ENCODE results near the gene TBC1D17. TPM values are rescaled to one million over a fixed set of nuclear protein-coding genes. Genes with fewer than 3 reads are reported as not detected.

The TBC1D17 gene
- polyA plus RNA-seq, 3 donors = 38.3 to 61.4 (median 43.0) TPM

- no peak for DNase-seq (ENCODE audit: extremely low read depth in 1 of 11, low read depth in 9 of 11, low spot score in 4 of 11)
These were observed 6.0 kb upstream of the TBC1D17 start for GRCh38 chr19:49871349-49871985.

- no peak for DNase-seq (ENCODE audit: extremely low read depth in 1 of 11, low read depth in 9 of 11, low spot score in 4 of 11)
These were observed 5.0 kb upstream of the TBC1D17 start for GRCh38 chr19:49872245-49873128.

- DNase-seq (ENCODE audit: extremely low read depth in 1 of 11, low read depth in 9 of 11, low spot score in 4 of 11) = no peak
These were observed 4.4 kb upstream of the TBC1D17 start for GRCh38 chr19:49873129-49873521.

GRCh38 chr19:49873834-49874233 is 3.7 kb upstream of the TBC1D17 start:
- DNase-seq (ENCODE audit: extremely low read depth in 1 of 11, low read depth in 9 of 11, low spot score in 4 of 11) = no peak

- no peak for DNase-seq (ENCODE audit: extremely low read depth in 1 of 11, low read depth in 9 of 11, low spot score in 4 of 11)
These were observed 2.9 kb upstream of the TBC1D17 start for GRCh38 chr19:49874503-49875157.

- DNase-seq (ENCODE audit: extremely low read depth in 1 of 11, low read depth in 9 of 11, low spot score in 4 of 11) = no peak
These were observed 2.3 kb upstream of the TBC1D17 start for GRCh38 chr19:49875177-49875576.

GRCh38 chr19:49875857-49876421 is 1.6 kb upstream of the TBC1D17 start:
- peak in 1 of 11 donors; percentile 70 for DNase-seq (ENCODE audit: extremely low read depth in 1 of 11, low read depth in 9 of 11, low spot score in 4 of 11)

GRCh38 chr19:49876422-49877019 is 981 bp upstream of the TBC1D17 start:
- peak; percentile 95 to 99 (median 98) for DNase-seq (ENCODE audit: extremely low read depth in 1 of 11, low read depth in 9 of 11, low spot score in 4 of 11)

- DNase-seq (ENCODE audit: extremely low read depth in 1 of 11, low read depth in 9 of 11, low spot score in 4 of 11) = peak; percentile 91 to 98 (median 96)
These were observed 609 bp downstream of the TBC1D17 start for GRCh38 chr19:49877879-49878743.

- no peak for DNase-seq (ENCODE audit: extremely low read depth in 1 of 11, low read depth in 9 of 11, low spot score in 4 of 11)
These were observed 1.2 kb downstream of the TBC1D17 start for GRCh38 chr19:49878744-49879070.

GRCh38 chr19:49879243-49879963 is 1.9 kb downstream of the TBC1D17 start:
- no peak for DNase-seq (ENCODE audit: extremely low read depth in 1 of 11, low read depth in 9 of 11, low spot score in 4 of 11)

GRCh38 chr19:49880162-49880869 is 2.8 kb downstream of the TBC1D17 start:
- no peak for DNase-seq (ENCODE audit: extremely low read depth in 1 of 11, low read depth in 9 of 11, low spot score in 4 of 11)

- no peak for DNase-seq (ENCODE audit: extremely low read depth in 1 of 11, low read depth in 9 of 11, low spot score in 4 of 11)
These were observed 3.7 kb downstream of the TBC1D17 start for GRCh38 chr19:49881186-49881585.

- no peak for DNase-seq (ENCODE audit: extremely low read depth in 1 of 11, low read depth in 9 of 11, low spot score in 4 of 11)
These were observed 4.3 kb downstream of the TBC1D17 start for GRCh38 chr19:49881672-49882394.

- no peak for DNase-seq (ENCODE audit: extremely low read depth in 1 of 11, low read depth in 9 of 11, low spot score in 4 of 11)
These were observed 5.1 kb downstream of the TBC1D17 start for GRCh38 chr19:49882643-49883042.

GRCh38 chr19:49883094-49883493 is 5.6 kb downstream of the TBC1D17 start:
- DNase-seq (ENCODE audit: extremely low read depth in 1 of 11, low read depth in 9 of 11, low spot score in 4 of 11) = no peak

- no peak for DNase-seq (ENCODE audit: extremely low read depth in 1 of 11, low read depth in 9 of 11, low spot score in 4 of 11)
These were observed 6.6 kb downstream of the TBC1D17 start for GRCh38 chr19:49884109-49884508.
